Measurements from ENCODE around the gene WBP2.

Gene WBP2

DNA sequence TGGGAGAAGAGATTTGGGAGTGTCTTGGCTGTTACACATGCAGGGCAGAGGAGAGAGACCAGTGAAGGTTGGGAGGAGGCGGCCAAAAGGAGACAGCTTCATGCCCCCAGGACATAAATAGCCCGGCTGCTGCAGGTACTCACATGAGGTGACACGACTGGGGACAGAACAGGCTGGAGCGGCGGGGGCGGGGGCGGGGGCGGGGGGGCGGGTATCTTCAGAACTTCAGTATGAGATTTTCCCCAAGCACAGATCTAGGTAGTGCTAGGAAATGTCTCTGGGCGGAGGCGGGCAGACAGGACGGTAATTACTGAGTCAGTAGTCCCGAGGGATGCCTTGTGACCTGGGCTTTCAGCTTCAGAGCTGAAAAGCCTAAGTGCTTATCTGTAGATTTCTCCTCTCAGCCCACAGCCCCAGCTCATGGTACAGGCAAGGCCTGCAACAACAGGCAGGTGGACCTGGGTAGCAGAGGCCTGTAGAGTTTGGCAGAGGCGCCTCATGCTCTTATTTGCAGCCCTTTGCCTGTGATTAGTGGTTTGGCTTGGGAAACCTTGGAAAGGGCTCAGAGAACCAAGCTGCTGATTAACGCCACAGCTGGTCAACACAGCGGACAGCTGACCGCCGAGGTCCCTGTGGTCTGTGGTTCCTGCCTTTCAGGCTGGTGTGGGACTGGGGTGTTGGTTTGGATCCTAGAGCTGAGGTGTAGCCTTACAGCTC lies 46.1 kb downstream of the WBP2 start:
- DNase-seq (ENCODE audit: low spot score) = peak; percentile 82
- in situ Hi-C loops (cut with MboI; ENCODE audit: low sequenced_read_pairs, unreplicated experiment) = no loop called here
- TF ChIP-seq, protein P1, sequence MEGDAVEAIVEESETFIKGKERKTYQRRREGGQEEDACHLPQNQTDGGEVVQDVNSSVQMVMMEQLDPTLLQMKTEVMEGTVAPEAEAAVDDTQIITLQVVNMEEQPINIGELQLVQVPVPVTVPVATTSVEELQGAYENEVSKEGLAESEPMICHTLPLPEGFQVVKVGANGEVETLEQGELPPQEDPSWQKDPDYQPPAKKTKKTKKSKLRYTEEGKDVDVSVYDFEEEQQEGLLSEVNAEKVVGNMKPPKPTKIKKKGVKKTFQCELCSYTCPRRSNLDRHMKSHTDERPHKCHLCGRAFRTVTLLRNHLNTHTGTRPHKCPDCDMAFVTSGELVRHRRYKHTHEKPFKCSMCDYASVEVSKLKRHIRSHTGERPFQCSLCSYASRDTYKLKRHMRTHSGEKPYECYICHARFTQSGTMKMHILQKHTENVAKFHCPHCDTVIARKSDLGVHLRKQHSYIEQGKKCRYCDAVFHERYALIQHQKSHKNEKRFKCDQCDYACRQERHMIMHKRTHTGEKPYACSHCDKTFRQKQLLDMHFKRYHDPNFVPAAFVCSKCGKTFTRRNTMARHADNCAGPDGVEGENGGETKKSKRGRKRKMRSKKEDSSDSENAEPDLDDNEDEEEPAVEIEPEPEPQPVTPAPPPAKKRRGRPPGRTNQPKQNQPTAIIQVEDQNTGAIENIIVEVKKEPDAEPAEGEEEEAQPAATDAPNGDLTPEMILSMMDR (IDR thresholded peaks at IDR 0.05; ENCODE audit: borderline replicate concordance, control extremely low read depth, extremely low read depth, insufficient read depth, missing control alignments) = no peak

DNA sequence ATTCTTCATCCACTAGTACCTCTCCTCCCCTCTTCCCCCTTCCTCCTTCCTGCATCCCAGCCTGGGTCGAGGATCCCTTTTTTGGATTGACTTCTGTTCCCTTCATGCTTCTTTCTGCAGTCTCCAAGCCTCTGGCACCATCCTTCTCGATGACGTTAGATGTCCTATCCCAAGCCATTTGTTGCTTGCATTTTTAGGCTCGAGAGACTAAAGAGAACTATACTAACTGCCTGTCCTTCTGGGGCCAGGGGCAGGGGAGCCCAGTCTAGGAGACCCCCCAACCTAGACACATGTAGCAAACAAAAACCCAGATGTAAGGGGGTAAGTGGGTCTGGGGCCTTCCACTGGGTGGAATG lies 46.6 kb downstream of the WBP2 start:
- in situ Hi-C loops (cut with MboI; ENCODE audit: low sequenced_read_pairs, unreplicated experiment) = no loop called here
- TF ChIP-seq, protein P1 (IDR thresholded peaks at IDR 0.05; ENCODE audit: borderline replicate concordance, control extremely low read depth, extremely low read depth, insufficient read depth, missing control alignments) = no peak
- no peak for DNase-seq (ENCODE audit: low spot score)

DNA sequence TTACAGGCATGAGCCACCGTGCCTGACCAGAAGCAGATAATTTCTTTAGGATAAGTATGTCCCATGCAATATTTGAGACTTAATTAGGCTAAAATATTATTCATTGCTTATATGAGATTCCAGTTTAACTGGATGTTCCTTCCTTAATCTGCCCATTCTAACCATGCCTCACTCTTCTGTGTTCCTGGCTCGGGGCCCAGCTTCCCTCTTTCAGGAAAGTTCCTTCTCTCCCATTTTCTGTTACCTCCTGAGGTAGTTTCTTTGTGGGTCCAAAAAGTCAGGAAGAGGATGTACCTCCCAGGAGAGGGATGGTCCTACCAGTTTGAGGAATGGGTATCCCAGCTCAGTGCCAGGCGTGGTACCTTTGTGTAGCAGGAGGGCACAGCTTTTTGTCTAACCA lies 47.3 kb downstream of the WBP2 start:
- no peak for DNase-seq (ENCODE audit: low spot score)
- in situ Hi-C loops (cut with MboI; ENCODE audit: low sequenced_read_pairs, unreplicated experiment) = no loop called here
- TF ChIP-seq, protein P1 (IDR thresholded peaks at IDR 0.05; ENCODE audit: borderline replicate concordance, control extremely low read depth, extremely low read depth, insufficient read depth, missing control alignments) = no peak

DNA sequence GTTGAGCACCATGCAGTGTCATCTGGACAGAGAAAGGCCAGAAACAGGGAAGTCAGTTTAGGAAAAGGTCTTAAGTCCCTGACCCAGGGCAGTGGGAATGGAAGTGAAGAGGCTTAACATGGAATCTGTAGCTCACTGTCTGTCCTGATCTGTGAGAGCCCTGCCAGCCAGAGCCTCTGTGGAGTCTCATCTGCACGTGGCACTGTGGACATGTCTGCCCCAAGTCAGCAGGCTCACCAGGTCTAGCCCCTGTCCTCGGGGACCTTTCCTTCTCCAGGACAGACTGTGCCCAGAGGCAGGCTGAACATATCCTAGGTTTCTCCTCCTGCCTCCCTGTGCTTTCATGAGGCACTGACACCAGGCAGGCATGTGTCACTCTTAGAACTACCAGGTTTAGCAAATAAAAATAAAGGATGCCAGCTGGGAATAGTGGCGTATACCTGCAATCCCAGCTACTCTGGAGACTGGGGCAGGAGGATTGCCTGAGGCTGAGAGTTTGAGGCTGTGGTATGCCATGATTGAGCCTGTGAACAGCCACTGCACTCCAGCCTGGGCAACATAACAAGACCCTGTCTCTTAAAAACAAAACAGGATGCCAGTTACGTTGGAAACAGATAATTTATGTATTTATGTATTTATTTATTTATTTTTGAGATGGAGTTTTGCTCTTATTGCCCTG lies 48.2 kb downstream of the WBP2 start:
- in situ Hi-C loops (cut with MboI; ENCODE audit: low sequenced_read_pairs, unreplicated experiment) = no loop called here
- TF ChIP-seq, protein P1 (IDR thresholded peaks at IDR 0.05; ENCODE audit: borderline replicate concordance, control extremely low read depth, extremely low read depth, insufficient read depth, missing control alignments) = no peak
- DNase-seq (ENCODE audit: low spot score) = no peak

DNA sequence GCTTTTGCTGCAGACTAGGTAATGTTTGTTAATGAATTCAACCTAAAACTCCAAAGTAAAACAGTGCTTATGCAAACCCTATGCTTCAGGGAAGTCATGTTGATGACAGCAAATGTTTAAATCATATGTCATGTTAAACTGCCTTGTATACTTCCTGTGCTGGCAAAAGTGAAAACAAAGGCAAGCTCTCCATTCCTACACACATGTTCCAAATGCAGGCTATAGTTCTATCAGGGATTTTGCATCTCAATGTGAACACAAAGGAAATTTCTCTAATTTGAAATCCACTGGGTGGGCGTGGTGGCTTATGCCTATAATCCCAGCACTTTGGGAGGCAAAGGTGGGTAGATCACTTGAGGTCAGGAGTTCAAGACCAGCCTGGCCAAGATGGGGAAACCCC lies 51.3 kb downstream of the WBP2 start:
- TF ChIP-seq, protein P1 (IDR thresholded peaks at IDR 0.05; ENCODE audit: borderline replicate concordance, control extremely low read depth, extremely low read depth, insufficient read depth, missing control alignments) = no peak
- no peak for DNase-seq (ENCODE audit: low spot score)
- in situ Hi-C loops (cut with MboI; ENCODE audit: low sequenced_read_pairs, unreplicated experiment) = no loop called here

DNA sequence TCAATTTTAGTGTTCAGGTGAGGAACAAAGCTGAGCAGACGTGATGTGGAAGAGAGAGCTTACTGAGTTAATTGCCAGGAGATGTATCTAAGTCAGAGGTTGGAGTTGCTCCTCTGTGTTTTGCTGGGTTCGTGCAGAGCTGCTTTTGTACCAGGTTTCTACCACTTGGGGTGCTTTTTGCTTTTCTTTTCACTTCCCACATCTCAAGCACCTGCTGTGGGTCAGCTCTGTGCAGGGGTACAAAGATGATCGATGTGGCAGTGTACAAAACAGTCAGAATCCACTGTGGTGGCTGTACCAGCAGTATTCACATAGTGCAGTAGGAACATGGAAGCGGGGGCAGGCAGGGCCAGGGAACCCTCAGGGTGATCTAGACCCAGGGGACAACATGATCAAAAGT lies 55.7 kb downstream of the WBP2 start:
- peak; percentile 28 for DNase-seq (ENCODE audit: low spot score)
- TF ChIP-seq, protein P1 (IDR thresholded peaks at IDR 0.05; ENCODE audit: borderline replicate concordance, control extremely low read depth, extremely low read depth, insufficient read depth, missing control alignments) = no peak
- in situ Hi-C loops (cut with MboI; ENCODE audit: low sequenced_read_pairs, unreplicated experiment) = no loop called here

All from GM13976 (cell line).